Natural killer cell (primary cell): ENCODE data around the gene FHIT. TPM values are rescaled to one million over a fixed set of nuclear protein-coding genes. Genes with fewer than 3 reads are reported as not detected.

Experiments
- ATAC-seq, 3 donors: fragments of 150-1000 bp in 2 of 3; fragments of 200-7000 bp in 1 of 3; cut with Tn5 transposase; 1 replicate in 1 of 3; 2 replicates in 2 of 3; pipeline ENCODE4 v1.10.0; 2021; ENCODE audit warnings: mild to moderate bottlenecking in 2 of 3, moderate library complexity in 2 of 3
- DNase-seq, 2 donors: peaks; one replicate each; pipeline versions ENCODE4 v3.0.0 to v3.0.0-alpha.2; 2013 to 2021; ENCODE audit warnings: mixed read lengths in 1 of 2
- H3K27ac ChIP-seq: one replicate; pipeline ENCODE4 v1.5.1; 2013; ENCODE audit warnings: mild to moderate bottlenecking, low read length
- H3K27me3 ChIP-seq: one replicate; pipeline ENCODE4 v1.6.1; 2013; ENCODE audit warnings: low read length; ENCODE audit not compliant: control insufficient read depth, insufficient read depth
- H3K36me3 ChIP-seq: one replicate; pipeline ENCODE4 v1.6.1; 2013; ENCODE audit warnings: low read length; ENCODE audit not compliant: control insufficient read depth, insufficient read depth
- H3K4me1 ChIP-seq: one replicate; pipeline ENCODE4 v1.6.1; 2013; ENCODE audit warnings: low read length; ENCODE audit not compliant: control insufficient read depth, insufficient read depth
- H3K4me3 ChIP-seq: one replicate; pipeline ENCODE4 v1.5.1; 2013; ENCODE audit warnings: low read length
- H3K9me3 ChIP-seq: one replicate; pipeline ENCODE4 v1.6.1; 2013; ENCODE audit warnings: low read length; ENCODE audit not compliant: control insufficient read depth, insufficient read depth
- H3K27ac Mint-ChIP-seq, 2 donors: one replicate each; pipeline ENCODE4 v1.8.0; 2022; ENCODE audit warnings: mild to moderate bottlenecking in 2 of 2, mixed read lengths in 2 of 2, moderate library complexity in 1 of 2
- H3K27me3 Mint-ChIP-seq, 2 donors: one replicate each; pipeline ENCODE4 v1.8.0; 2022; ENCODE audit warnings: low read depth in 2 of 2, mixed read lengths in 2 of 2
- H3K36me3 Mint-ChIP-seq: one replicate; pipeline ENCODE4 v1.8.0; 2022; ENCODE audit warnings: mixed read lengths
- H3K4me1 Mint-ChIP-seq, 2 donors: one replicate each; pipeline ENCODE4 v1.8.0; 2022; ENCODE audit warnings: mixed read lengths in 2 of 2
- H3K4me3 Mint-ChIP-seq: one replicate; pipeline ENCODE4 v1.8.0; 2022; ENCODE audit warnings: mild to moderate bottlenecking, moderate library complexity, mixed read lengths
- H3K9me3 Mint-ChIP-seq, 2 donors: one replicate each; pipeline ENCODE4 v1.8.0; 2022; ENCODE audit warnings: mixed read lengths in 2 of 2
- WGBS: methylation state at CpG from one replicate; pipeline ENCODE4 v1.1.7; 2013; ENCODE audit warnings: missing lambda C conversion rate; ENCODE audit not compliant: insufficient coverage; 5-methylcytosine and 5-hydroxymethylcytosine counted together
- intact Hi-C: fragments of 100-400 bp; cut with micrococcal nuclease; formaldehyde crosslinking; loops from one replicate; pipeline ENCODE4 v1.14.2; 2022
- total RNA-seq, 4 donors: library from RNA; stranded (reverse); fragments of 120-200 nt in 1 of 4; gene quantifications; one replicate each; pipeline versions ENCODE4 v1.2.3 to v1.2.4, GENCODE V29; 2013 to 2022
- TF ChIP-seq, protein P1 (sequence below): fragments of 200-600 bp; IDR thresholded peaks from one replicate; pipeline ENCODE4 v1.8.0; 2022; ENCODE audit warnings: antibody characterized with exemption

Gene FHIT
- total RNA-seq, 3 donors from 2014 or later (not counting 1 experiment from before 2014, with no cell fraction given), result 2.7 to 6.1 (median 3.3) TPM

DNA sequence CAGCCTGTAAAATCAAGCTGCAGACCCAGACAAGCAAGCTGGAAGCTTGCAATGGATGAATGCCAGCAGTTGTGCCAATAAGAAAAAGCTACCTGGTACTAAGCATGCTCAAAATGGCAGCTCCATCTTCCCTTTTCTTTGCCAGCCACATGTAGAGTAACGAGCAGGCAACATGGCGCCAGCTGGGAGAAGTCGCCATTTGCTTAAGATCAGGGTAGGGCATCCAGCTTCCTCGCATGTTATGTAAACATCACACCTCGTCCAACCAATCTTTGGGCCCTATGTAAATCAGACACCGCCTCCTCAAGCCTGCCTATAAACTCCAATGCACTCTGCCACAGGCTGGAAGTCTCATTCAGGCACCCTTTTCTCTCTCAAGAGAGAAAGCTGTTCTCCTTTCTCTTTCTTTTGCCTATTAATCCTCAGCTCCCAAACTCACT, 973.9 kb downstream of the FHIT start:
- no peak overlapping the region for H3K27ac ChIP-seq
- H3K36me3 ChIP-seq, result no peaks in the 10 kb centered on the region
- ATAC-seq (no peak), DNase-seq (no peak)
- intact Hi-C loops, result no loop called here
- H3K4me3 ChIP-seq, result no peak overlapping the region
- H3K4me1 Mint-ChIP-seq, result no peaks in the 10 kb centered on the region
- H3K27me3 Mint-ChIP-seq, result peaks cover 0 to 3% of the 10 kb centered on the region in 2 donors
- H3K9me3 Mint-ChIP-seq, result no peaks in the 10 kb centered on the region
- no peaks in the 10 kb centered on the region for H3K9me3 ChIP-seq
- no peaks in the 10 kb centered on the region for H3K4me1 ChIP-seq
- H3K36me3 Mint-ChIP-seq, result no peaks in the 10 kb centered on the region
- H3K4me3 Mint-ChIP-seq, result no peak overlapping the region
- TF ChIP-seq, protein P1, sequence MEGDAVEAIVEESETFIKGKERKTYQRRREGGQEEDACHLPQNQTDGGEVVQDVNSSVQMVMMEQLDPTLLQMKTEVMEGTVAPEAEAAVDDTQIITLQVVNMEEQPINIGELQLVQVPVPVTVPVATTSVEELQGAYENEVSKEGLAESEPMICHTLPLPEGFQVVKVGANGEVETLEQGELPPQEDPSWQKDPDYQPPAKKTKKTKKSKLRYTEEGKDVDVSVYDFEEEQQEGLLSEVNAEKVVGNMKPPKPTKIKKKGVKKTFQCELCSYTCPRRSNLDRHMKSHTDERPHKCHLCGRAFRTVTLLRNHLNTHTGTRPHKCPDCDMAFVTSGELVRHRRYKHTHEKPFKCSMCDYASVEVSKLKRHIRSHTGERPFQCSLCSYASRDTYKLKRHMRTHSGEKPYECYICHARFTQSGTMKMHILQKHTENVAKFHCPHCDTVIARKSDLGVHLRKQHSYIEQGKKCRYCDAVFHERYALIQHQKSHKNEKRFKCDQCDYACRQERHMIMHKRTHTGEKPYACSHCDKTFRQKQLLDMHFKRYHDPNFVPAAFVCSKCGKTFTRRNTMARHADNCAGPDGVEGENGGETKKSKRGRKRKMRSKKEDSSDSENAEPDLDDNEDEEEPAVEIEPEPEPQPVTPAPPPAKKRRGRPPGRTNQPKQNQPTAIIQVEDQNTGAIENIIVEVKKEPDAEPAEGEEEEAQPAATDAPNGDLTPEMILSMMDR, result no peak
- WGBS, result 94% methylated on average over 6 of the region's 6 CpGs
- no peak overlapping the region for H3K27ac Mint-ChIP-seq
- H3K27me3 ChIP-seq, result no peaks in the 10 kb centered on the region

GRCh38 chr3:60276615-60277014, 974.6 kb downstream of the FHIT start:
- no peaks in the 10 kb centered on the region for H3K36me3 Mint-ChIP-seq

GRCh38 chr3:60274646-60275045, 976.6 kb downstream of the FHIT start:
- TF ChIP-seq, protein P1, result no peak
- H3K4me1 ChIP-seq, result no peaks in the 10 kb centered on the region
- H3K4me3 ChIP-seq, result no peak overlapping the region
- H3K9me3 ChIP-seq, result no peaks in the 10 kb centered on the region
- DNase-seq (no peak), ATAC-seq (no peak)
- Mint-ChIP-seq H3K36me3 (no peaks in the 10 kb centered on the region), H3K4me3 (no peak overlapping the region), H3K9me3 (no peaks in the 10 kb centered on the region), H3K4me1 (no peaks in the 10 kb centered on the region), H3K27ac (no peak overlapping the region), H3K27me3 (peaks cover 0 to 3% of the 10 kb centered on the region in 2 donors)
- intact Hi-C loops, result no loop called here
- no peaks in the 10 kb centered on the region for H3K27me3 ChIP-seq
- no peak overlapping the region for H3K27ac ChIP-seq
- no peaks in the 10 kb centered on the region for H3K36me3 ChIP-seq

More at GRCh38 chr3:60276615-60277014, 974.6 kb downstream of the FHIT start:
- TF ChIP-seq, protein P1, result no peak
- no peaks in the 10 kb centered on the region for H3K27me3 ChIP-seq
- H3K4me1 Mint-ChIP-seq, result no peaks in the 10 kb centered on the region
- peaks cover 0 to 3% of the 10 kb centered on the region in 2 donors for H3K27me3 Mint-ChIP-seq
- DNase-seq, result no peak
- H3K4me3 Mint-ChIP-seq, result no peak overlapping the region
- H3K9me3 ChIP-seq, result no peaks in the 10 kb centered on the region
- no peak overlapping the region for H3K27ac Mint-ChIP-seq
- no peak overlapping the region for H3K4me3 ChIP-seq
- ATAC-seq, result no peak
- 75% methylated on average over 2 of the region's 2 CpGs for WGBS
- no peak overlapping the region for H3K27ac ChIP-seq
- no peaks in the 10 kb centered on the region for H3K4me1 ChIP-seq
- no peaks in the 10 kb centered on the region for H3K9me3 Mint-ChIP-seq
- H3K36me3 ChIP-seq, result no peaks in the 10 kb centered on the region
- intact Hi-C loops, result no loop called here

DNA sequence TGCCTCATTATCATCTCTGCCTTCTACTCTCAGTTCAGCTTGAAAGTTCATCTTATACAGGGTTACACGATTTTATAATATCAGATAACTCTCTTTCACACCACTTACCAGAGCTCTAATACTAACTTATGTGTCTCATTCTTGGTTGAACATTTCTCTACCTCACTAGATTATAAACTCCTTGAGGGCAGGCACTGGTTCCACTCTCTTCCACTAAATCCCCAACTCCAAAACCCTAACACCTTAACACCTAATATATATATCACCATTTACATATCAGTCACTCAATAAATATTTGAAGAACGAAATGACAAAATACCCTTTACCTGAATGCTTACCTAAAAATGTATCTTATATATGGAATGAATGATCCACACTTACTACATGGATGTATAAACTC, 977.2 kb downstream of the FHIT start:
- Mint-ChIP-seq H3K27ac (no peak overlapping the region), H3K4me3 (no peak overlapping the region), H3K36me3 (no peaks in the 10 kb centered on the region), H3K4me1 (no peaks in the 10 kb centered on the region), H3K9me3 (no peaks in the 10 kb centered on the region), H3K27me3 (peaks cover 0 to 3% of the 10 kb centered on the region in 2 donors)
- H3K27me3 ChIP-seq, result no peaks in the 10 kb centered on the region
- H3K36me3 ChIP-seq, result no peaks in the 10 kb centered on the region
- 81% methylated on average over 1 of the region's 2 CpGs for WGBS
- intact Hi-C loops, result no loop called here
- DNase-seq (no peak), ATAC-seq (no peak)
- TF ChIP-seq, protein P1, result no peak
- no peaks in the 10 kb centered on the region for H3K4me1 ChIP-seq
- no peaks in the 10 kb centered on the region for H3K9me3 ChIP-seq
- H3K4me3 ChIP-seq, result no peak overlapping the region
- no peak overlapping the region for H3K27ac ChIP-seq
